Measurements from ENCODE around the gene DLGAP1.

DNA sequence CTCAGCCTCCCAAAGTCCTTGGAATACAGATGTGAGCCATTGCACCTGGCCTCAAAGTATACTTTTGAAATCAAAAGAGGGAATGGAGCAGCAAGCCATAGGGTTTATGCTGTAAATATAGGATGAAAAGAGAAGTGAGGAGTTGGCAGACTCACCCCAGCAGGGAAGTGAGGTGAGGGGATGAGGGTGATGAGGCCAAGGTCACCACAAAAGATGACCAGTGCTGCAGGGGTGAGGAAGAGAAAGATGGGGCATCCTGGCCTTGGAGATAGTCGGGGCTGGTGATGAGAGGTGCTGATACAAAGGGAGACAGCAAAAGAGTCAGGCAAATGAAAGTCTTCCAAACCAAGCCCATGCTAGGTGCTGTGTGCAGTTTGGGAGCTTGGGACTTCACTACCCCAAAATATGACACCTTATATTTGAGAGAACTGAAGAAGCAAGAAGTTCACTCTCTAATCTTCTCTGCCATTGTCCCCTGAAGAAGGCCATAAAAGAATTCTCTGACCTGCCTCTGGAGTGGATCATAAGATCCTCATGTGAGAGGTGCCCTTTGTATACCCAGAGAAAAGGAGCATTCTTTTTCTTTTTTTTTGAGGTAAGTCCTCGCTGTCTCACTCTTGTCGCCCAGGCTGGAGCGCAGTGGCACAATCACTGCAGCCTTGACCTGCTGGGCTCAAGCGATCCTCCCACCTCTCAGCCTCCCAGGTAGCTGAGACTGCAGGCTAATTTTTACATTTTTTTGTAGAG, 974.1 kb downstream of the DLGAP1 start:
- no peak for TF ChIP-seq EZH2phosphoT487 (IDR thresholded peaks at IDR 0.05; ENCODE audit: low read depth)
- TF ChIP-seq, protein P1, sequence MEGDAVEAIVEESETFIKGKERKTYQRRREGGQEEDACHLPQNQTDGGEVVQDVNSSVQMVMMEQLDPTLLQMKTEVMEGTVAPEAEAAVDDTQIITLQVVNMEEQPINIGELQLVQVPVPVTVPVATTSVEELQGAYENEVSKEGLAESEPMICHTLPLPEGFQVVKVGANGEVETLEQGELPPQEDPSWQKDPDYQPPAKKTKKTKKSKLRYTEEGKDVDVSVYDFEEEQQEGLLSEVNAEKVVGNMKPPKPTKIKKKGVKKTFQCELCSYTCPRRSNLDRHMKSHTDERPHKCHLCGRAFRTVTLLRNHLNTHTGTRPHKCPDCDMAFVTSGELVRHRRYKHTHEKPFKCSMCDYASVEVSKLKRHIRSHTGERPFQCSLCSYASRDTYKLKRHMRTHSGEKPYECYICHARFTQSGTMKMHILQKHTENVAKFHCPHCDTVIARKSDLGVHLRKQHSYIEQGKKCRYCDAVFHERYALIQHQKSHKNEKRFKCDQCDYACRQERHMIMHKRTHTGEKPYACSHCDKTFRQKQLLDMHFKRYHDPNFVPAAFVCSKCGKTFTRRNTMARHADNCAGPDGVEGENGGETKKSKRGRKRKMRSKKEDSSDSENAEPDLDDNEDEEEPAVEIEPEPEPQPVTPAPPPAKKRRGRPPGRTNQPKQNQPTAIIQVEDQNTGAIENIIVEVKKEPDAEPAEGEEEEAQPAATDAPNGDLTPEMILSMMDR (IDR thresholded peaks at IDR 0.05; ENCODE audit: low read depth, low read length), result no peak
